CD4-positive, alpha-beta T cell treated with Interleukin-6 at 100 ng/mL for 8 hours (primary cell): ENCODE data around the gene CCBE1.
"Not testable (repeated sequence)": the region's sequence is repeated elsewhere in the genome, so short reads cannot be mapped to it uniquely, and the experiment has no call there.

Experiments used
- DNase-seq: peaks from one replicate; pipeline ENCODE4 v3.0.0-alpha.2; 2020; ENCODE audit warnings: mixed read lengths, low spot score

The CCBE1 gene

GRCh38 chr18:59681521-59682004, 15.7 kb downstream of the CCBE1 start:
- no peak for DNase-seq

GRCh38 chr18:59681051-59681450, 16.2 kb downstream of the CCBE1 start:
- DNase-seq, result no peak

- DNase-seq, result no peak
Observed at GRCh38 chr18:59675346-59675745, 21.9 kb downstream of the CCBE1 start.

GRCh38 chr18:59674903-59675270, 22.3 kb downstream of the CCBE1 start:
- no peak for DNase-seq

- no peak for DNase-seq
Observed at GRCh38 chr18:59674186-59674902, 22.9 kb downstream of the CCBE1 start.

- no peak for DNase-seq
Observed at GRCh38 chr18:59672235-59672711, 24.9 kb downstream of the CCBE1 start.

GRCh38 chr18:59671551-59671950, 25.7 kb downstream of the CCBE1 start:
- DNase-seq, result no peak

GRCh38 chr18:59669872-59670657, 27.2 kb downstream of the CCBE1 start:
- DNase-seq, result no peak

GRCh38 chr18:59667488-59667887, 29.7 kb downstream of the CCBE1 start:
- DNase-seq, result no peak

GRCh38 chr18:59666007-59666402, 31.2 kb downstream of the CCBE1 start:
- DNase-seq, result not testable (repeated sequence)

GRCh38 chr18:59665057-59666006, 31.9 kb downstream of the CCBE1 start:
- DNase-seq, result no peak

- no peak for DNase-seq
Observed at GRCh38 chr18:59664329-59664728, 32.9 kb downstream of the CCBE1 start.

GRCh38 chr18:59663096-59663495, 34.1 kb downstream of the CCBE1 start:
- DNase-seq, result no peak

- DNase-seq, result no peak
Observed at GRCh38 chr18:59661891-59662701, 35.1 kb downstream of the CCBE1 start.

- DNase-seq, result no peak
Observed at GRCh38 chr18:59660786-59661743, 36.2 kb downstream of the CCBE1 start.

GRCh38 chr18:59660366-59660765, 36.9 kb downstream of the CCBE1 start:
- DNase-seq, result no peak

GRCh38 chr18:59659508-59660170, 37.6 kb downstream of the CCBE1 start:
- DNase-seq, result no peak

- no peak for DNase-seq
Observed at GRCh38 chr18:59658941-59659340, 38.3 kb downstream of the CCBE1 start.

GRCh38 chr18:59657012-59657411, 40.2 kb downstream of the CCBE1 start:
- no peak for DNase-seq
